HUES6 (cell line): Measurements from ENCODE around the gene TM9SF1.
"Not testable (repeated sequence)": the region's sequence is repeated elsewhere in the genome, so short reads cannot be mapped to it uniquely, and the experiment has no call there.

Source experiments
- H3K27ac ChIP-seq: 2 replicates; pipeline ENCODE4 v1.7.0; 2013; ENCODE audit warnings: low read depth, mild to moderate bottlenecking, low read length, inconsistent platforms
- H3K27me3 ChIP-seq: 2 replicates; pipeline ENCODE4 v1.6.1; 2013; ENCODE audit warnings: low read length; ENCODE audit not compliant: control insufficient read depth, insufficient read depth
- H3K36me3 ChIP-seq: 2 replicates; pipeline ENCODE4 v1.6.1; 2013; ENCODE audit warnings: low read length; ENCODE audit not compliant: control insufficient read depth, insufficient read depth
- H3K4me1 ChIP-seq: 2 replicates; pipeline ENCODE4 v1.6.1; 2013; ENCODE audit warnings: low read length; ENCODE audit not compliant: control insufficient read depth, insufficient read depth
- H3K4me3 ChIP-seq: 2 replicates; pipeline ENCODE4 v1.5.1; 2013; ENCODE audit warnings: low read depth, low read length
- H3K9ac ChIP-seq: one replicate; pipeline ENCODE4 v1.6.1; 2013; ENCODE audit warnings: mild to moderate bottlenecking, low read length
- H3K9me3 ChIP-seq: 2 replicates; pipeline ENCODE4 v1.6.1; 2013; ENCODE audit warnings: low read depth, low read length; ENCODE audit not compliant: control insufficient read depth, insufficient read depth

TM9SF1 gene

GRCh38 chr14:24219080-24219479 is 23.8 kb upstream of the TM9SF1 start:
- Histone ChIP-seq H3K9ac (no peak overlapping the region), H3K27me3 (no peaks in the 10 kb centered on the region), H3K4me1 (no peaks in the 10 kb centered on the region), H3K27ac (no peak overlapping the region), H3K4me3 (no peak overlapping the region), H3K36me3 (peaks cover 7% of the 10 kb centered on the region), H3K9me3 (no peaks in the 10 kb centered on the region)

DNA sequence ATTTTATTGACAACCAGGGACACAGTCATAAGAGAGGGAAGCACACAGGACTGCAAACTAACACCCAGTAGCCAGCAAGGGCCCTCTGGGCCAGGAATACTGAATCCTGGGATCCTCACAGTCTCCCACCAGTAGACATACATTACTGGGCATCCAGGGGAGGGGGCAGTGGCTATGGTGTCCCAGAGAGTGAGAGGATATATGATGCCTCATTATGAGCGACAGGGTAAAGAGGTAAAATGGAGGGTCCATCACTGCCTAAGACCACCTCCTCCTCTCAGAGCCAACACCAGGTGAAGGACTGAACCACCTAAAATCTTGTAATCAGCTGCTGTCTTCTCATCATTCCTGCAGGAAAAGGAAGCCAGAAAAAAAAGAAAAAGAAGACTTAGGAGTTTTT is 21.6 kb upstream of the TM9SF1 start:
- not testable (repeated sequence) for H3K27ac ChIP-seq, H3K9me3 ChIP-seq, H3K4me1 ChIP-seq, H3K9ac ChIP-seq, H3K36me3 ChIP-seq, H3K4me3 ChIP-seq, H3K27me3 ChIP-seq

GRCh38 chr14:24216345-24216699 is 21.1 kb upstream of the TM9SF1 start:
- no peaks in the 10 kb centered on the region for H3K27me3 ChIP-seq
- peak overlapping the region; percentile 92; the same call in 1 of the 2 replicates for H3K4me3 ChIP-seq
- H3K36me3 ChIP-seq, result peaks cover 15% of the 10 kb centered on the region
- H3K9ac ChIP-seq, result no peak overlapping the region
- H3K9me3 ChIP-seq, result no peaks in the 10 kb centered on the region
- H3K27ac ChIP-seq, result no peak overlapping the region
- peaks cover 4% of the 10 kb centered on the region for H3K4me1 ChIP-seq

DNA sequence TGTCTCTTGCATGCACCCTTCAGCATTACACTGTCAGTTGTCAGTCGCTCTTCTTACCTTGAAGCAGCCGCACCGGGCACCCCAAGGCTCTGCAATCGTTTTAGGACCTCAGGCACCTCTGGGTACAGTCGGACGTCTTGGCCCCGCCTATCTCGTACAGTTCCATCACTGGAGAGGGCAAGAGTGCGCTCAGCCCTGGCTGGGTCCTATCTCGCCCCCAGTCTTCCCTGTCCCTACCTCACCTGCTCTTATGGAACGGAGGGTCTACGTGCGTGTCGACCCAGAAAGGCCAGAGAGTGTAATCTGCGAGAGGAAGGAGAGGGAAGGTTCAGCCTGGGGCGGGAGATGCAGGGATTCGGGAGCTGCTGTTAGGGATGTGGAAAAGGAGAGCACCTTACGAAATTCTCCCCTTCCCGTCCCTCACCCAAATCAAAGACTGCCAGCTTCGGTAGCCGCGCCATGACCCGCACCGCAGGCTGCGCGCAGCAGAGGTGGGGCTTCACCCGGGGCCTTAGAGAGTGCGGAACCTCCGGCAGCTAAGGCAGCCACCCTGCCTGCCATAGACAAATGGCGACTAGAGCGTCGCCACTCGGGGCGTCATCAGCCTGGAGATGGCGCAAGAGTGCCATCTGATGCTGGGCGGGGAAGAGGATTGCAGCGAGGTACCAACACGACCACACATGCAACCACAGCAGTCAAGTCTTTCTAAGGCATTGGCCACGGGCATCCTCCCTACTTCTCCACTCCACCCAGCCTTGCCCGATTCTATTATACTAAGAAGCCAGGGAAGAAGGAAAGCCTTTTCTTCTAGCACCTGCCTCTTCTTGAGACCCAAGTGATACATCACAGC is 20.5 kb upstream of the TM9SF1 start, which contains the start of gene MDP1:
MDP1 (minus strand) TSS at position 572 of the 850 bp plus-strand sequence; CDS start at position 461, 111 bp downstream.
- no peaks in the 10 kb centered on the region for H3K27me3 ChIP-seq
- H3K27ac ChIP-seq, result peak within 1 kb of the TSS; percentile 37; the same call in 1 of the 2 replicates
- H3K9ac ChIP-seq, result peak within 1 kb of the TSS; percentile 93
- H3K4me3 ChIP-seq, result peak within 1 kb of the TSS; percentile 92
- no peaks in the 10 kb centered on the region for H3K9me3 ChIP-seq
- peaks cover 18% of the 10 kb centered on the region for H3K36me3 ChIP-seq
- peaks cover 4% of the 10 kb centered on the region for H3K4me1 ChIP-seq

- Histone ChIP-seq H3K4me3 (peak overlapping the region; percentile 77), H3K27me3 (no peaks in the 10 kb centered on the region), H3K4me1 (peaks cover 4% of the 10 kb centered on the region), H3K36me3 (peaks cover 34% of the 10 kb centered on the region), H3K9ac (peak overlapping the region; percentile 94), H3K27ac (peak overlapping the region; percentile 7; the same call in 1 of the 2 replicates), H3K9me3 (no peaks in the 10 kb centered on the region)
Measured at GRCh38 chr14:24213866-24214662, 18.8 kb upstream of the TM9SF1 start.

- Histone ChIP-seq H3K9ac (peak within 1 kb of the TSS; percentile 94), H3K27me3 (no peaks in the 10 kb centered on the region), H3K36me3 (peaks cover 39% of the 10 kb centered on the region), H3K4me3 (peak within 1 kb of the TSS; percentile 77), H3K27ac (peak within 1 kb of the TSS; percentile 90), H3K9me3 (no peaks in the 10 kb centered on the region), H3K4me1 (peaks cover 4% of the 10 kb centered on the region)
Measured at GRCh38 chr14:24212924-24213865, 18.0 kb upstream of the TM9SF1 start, which contains the start of gene CHMP4A. Gene CHMP4A (minus strand): TSS chr14:24213488. CDS start chr14:24213439, 49 bp downstream.

- Histone ChIP-seq H3K36me3 (peaks cover 53% of the 10 kb centered on the region), H3K4me1 (peaks cover 4% of the 10 kb centered on the region), H3K27me3 (no peaks in the 10 kb centered on the region), H3K27ac (no peak overlapping the region), H3K4me3 (no peak overlapping the region), H3K9ac (no peak overlapping the region), H3K9me3 (no peaks in the 10 kb centered on the region)
Measured at GRCh38 chr14:24211311-24211710, 16.1 kb upstream of the TM9SF1 start.

- H3K27me3 ChIP-seq, result no peaks in the 10 kb centered on the region
- H3K4me1 ChIP-seq, result peaks cover 5% of the 10 kb centered on the region
- H3K36me3 ChIP-seq, result peaks cover 76% of the 10 kb centered on the region
- no peak overlapping the region for H3K4me3 ChIP-seq
- no peak overlapping the region for H3K9ac ChIP-seq
- H3K27ac ChIP-seq, result no peak overlapping the region
- peaks cover 5% of the 10 kb centered on the region; the same call in 1 of the 2 replicates for H3K9me3 ChIP-seq
Measured at GRCh38 chr14:24207625-24208024, 12.4 kb upstream of the TM9SF1 start.

- H3K27ac ChIP-seq, result no peak overlapping the region
- H3K4me3 ChIP-seq, result no peak overlapping the region
- no peak overlapping the region for H3K9ac ChIP-seq
- peaks cover 5% of the 10 kb centered on the region for H3K4me1 ChIP-seq
- peaks cover 5% of the 10 kb centered on the region; the same call in 1 of the 2 replicates for H3K9me3 ChIP-seq
- H3K27me3 ChIP-seq, result no peaks in the 10 kb centered on the region
- H3K36me3 ChIP-seq, result peaks cover 77% of the 10 kb centered on the region
Measured at GRCh38 chr14:24207104-24207551, 11.9 kb upstream of the TM9SF1 start.
